T-helper 22 cell (primary cell): Measurements from ENCODE around the gene SLIT3.

Experiments used
- DNase-seq: peaks from one replicate; pipeline ENCODE4 v3.0.0-alpha.2; 2020; ENCODE audit warnings: low read depth

The SLIT3 gene

DNA sequence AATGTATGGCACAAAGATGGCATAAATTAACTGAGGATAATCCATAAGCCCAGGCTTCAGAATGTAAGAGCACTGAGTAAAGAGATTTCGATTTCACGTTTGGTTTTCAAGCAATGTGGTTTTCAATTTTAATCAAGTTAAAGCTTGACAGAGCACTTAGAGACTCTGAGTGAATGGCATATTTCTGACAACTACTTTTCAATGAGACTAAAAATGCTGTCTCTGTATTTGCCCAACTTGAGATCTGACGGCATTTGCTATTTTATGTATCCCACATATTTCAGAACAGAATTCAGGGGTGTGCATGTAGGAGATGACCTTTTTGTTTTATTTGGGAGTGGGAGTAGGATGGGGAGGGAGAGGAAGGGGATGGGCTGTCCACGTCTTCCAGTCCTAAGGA lies 441.5 kb downstream of the SLIT3 start:
- no peak for DNase-seq

DNA sequence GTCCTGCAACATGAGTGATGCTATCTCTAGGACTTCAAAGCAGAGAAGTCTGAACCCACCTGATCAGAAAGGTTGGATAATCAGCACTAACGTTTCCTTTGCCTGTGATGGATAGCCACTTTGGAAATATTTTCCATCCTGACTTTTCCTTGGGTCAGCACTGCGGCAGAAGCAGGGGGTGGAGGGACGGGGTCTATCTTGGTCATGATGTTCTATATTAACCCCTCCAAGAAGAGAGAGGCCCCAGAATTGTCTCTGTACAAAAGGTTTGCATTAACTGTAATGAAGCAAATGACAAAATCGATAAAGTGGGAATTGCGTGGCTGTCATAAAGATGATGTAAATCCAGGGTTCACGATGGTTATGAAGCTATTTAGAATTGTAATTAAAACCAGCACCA lies 441.9 kb downstream of the SLIT3 start:
- DNase-seq: no peak

DNA sequence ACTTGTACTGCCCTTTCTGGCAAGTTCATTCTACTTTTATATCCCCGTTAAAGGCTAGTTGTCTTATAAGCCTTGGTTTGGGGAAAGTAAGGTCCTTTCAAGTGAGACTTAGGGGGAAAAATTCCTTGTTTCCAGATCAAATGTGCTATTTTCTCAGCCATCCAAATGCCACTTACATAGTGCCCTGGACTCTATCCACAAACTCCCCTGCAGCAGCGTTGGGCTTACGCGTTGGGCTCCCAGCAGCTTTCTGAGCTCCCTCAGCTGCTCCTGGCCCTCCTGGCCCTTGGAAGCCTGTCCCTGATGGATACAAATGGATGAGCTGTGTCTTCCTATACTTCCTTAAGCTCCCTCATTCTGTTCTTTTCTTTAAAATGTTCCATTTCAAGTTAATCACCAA lies 442.6 kb downstream of the SLIT3 start:
- DNase-seq: no peak

DNA sequence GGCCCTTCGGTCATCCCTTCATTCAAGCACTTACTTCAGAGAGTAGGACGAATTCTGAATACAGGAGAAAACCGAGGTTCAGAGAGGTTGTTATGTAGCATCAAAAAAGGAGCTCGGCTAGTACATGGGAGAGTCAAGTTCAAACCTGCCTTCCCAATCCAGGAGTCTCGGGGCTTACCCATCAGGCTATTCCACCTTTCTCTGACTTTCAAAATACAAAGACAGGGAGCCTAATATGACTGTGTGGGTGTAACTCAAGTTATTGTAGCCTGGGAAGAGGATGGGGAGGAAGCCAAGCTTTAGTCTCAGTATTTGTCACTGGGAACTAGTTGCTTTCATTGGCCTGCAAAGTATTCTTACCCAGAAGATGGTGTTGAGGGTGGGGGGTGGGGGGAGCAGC lies 447.0 kb downstream of the SLIT3 start:
- DNase-seq: no peak

DNA sequence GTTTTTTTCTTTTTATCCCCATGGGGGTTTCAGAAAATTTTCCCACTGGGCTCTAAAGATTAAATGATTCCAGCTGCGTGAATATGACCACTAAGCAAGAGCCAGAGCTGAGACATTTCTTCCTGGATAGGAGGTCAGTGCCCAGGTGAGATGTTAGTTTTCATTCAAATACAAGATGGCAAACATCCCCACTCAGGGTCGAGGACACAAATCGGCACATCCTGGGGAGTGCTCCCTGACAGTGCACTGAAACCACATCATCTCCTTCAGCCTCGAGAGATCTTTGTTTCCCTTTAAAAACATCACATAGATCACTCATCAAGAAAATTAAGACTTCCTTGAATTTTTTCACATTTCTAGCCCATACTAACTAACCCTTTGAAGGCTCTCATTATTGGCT lies 448.6 kb downstream of the SLIT3 start:
- no peak for DNase-seq

DNA sequence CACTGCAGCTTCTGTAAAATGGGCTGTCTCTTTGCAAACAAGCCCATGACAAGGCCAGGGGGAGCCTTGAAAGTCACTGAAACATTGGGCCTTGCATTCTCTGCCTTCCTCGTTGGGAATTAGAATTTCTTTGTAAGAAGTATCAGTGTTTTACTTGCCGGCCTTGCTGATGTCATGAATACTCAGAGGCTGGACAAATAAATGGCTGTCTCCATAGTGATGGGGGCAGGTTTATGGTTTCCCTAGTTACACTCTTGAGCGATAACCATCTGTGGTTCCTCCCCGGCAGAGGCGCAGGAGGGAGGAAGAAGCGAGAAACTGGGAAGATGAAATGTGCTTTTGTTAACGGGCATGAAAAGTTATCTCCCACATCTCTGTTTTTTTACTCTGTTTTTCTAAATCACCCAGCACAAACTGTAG lies 449.0 kb downstream of the SLIT3 start:
- DNase-seq: no peak

DNA sequence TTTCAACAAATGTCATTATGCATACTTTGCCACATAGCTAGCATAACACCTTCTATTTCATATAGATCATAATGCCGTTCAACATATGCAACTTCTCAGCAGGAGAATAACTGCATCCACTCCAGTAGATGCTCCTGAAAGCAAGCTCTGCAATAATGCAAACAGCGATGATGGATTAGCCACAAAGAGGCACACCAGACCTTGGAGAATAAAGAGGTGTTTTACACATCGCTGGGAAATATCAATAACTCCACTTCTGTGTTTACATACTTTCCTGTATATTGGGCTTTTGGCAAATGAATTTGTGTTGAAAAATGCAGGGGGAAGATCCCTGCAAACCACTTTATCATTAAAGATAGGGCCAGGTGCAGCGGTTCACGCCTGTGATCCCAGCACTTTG lies 450.3 kb downstream of the SLIT3 start:
- DNase-seq: no peak

DNA sequence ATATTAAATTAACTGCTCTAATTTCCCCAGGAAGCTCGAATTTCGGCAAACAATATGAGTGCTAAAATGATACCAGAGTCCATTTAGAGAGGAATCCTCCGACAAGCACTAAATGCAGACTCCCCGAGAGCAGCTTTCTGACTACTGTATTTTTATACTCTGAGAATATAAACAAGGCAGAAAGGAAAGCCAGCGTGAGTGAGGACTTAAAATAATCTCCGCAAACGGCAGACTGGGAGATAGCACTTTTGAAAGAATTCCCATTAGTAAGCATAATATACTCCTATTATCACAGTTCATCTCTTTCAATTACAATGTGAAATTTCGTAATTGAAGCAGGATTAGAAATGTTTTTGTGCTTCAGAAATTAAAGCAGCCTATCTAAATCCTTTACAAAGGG lies 452.4 kb downstream of the SLIT3 start:
- DNase-seq: no peak

DNA sequence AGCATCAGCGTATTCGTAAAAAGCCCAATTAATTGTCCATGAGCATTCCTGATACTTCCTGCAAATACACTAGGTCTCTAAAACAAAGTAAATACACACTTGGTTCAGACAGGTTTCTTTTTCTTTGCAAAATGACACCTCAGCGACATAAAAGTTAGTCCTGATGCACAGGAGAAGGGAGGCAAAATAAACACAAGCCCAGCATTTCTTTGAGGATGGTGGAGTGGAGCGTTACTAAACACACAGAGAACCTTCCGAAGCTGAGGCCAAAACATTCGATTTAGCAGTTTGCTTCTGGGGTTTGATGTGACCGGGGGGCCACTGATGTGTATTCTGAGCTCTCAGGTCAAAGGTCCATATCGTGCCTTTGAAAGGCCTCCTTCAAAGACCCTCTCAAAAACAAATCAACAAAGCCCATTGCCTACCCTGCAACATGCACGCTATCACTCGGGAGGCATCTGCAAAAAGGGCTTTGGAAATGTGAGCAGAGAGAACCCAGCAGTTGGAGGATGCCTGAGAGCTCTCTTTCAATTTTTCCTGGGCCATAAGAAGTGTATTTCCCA lies 453.3 kb downstream of the SLIT3 start:
- DNase-seq: no peak

DNA sequence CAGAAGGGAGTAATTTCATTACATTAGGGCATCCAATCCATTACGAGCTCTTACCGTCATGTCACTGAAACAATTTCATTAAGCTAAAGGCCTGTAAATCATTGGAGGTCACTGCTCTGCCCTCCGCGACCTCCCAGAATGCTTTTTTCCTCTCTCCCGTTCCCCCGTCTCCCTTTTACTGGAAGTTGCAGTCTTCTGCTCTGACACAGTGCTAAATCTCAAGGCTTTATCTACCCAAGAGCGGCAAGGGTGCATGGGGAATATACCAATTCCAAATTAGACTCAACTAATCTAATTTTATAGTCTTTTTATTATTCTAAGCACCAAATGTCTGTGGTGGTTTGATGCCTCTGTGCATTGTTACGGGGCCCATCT lies 456.0 kb downstream of the SLIT3 start:
- no peak for DNase-seq

DNA sequence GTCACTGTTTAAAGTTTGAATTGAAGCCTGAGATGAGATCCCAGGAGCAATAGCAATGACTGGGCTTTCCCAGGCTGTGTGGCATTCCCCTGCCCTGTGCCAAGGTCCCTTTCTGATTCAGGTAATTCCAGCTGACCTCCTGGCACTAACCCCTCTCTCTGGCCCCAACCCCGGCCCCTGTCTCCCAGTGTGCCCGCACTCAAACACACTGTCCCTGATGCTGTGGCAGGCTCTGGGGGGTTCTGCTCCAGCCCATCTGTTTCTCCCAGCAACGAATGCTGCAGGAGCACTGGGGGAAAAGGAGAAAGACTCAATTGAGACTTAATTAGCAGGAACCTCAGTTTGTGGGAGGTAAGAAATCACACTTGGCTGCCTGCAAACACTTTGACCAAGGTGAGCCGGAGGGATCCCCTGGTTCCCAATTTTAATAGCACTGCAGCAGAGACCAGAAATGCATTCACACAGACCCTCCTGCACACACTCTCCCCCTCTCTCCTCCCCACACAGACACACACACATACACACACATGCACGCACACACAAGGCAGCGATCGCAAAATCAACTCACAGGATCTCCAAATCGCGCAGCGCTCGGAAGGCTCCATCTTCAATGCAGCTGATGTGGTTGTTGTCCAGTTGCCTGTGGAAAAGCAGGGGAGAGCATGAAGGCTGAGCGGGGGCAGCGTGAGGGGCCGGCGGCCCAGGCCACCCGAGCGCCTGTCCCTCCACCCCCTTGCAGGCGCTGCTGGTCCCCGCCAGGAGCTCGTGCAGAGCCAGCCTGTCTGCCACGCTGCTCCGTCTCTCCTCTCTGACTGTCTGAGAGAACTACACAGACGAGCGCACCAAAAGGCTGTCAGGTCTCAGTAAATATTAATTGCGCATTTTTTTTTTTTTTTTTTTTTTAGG lies 456.7 kb downstream of the SLIT3 start:
- DNase-seq: no peak

DNA sequence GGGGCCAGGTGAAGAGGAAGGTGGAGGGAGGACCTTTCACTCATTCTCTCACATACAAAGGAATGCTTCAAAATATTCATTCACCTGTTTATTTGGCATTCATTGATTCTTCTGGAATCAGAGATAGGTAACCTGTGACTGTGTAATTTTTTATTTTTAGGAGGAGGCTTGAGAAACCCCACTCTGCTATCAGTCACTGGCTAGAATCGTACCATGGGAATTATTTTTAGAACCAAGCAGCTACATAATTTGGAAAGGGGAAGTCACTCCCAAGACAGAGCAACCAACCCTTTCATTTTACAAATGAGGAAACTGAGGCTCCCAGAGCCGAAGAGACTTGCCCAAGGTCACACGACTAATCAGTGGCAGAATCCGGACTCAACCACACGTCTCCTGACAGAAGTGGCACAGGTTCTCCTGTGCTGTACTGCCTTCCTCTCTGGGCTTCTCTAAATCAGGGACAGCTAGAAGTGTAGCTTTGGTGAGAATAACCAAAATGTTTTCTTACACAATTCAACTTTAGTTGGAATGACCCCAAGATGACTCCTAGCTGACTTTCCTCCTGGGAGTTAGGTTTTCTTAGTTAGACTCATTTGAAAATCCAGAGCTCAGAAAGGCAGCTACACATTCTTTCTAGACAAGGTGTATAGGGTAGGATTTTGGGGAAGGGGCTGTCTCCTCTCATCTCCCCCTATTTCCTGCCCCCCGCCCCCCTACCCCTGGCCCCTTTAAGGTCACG lies 457.5 kb downstream of the SLIT3 start:
- DNase-seq: no peak

DNA sequence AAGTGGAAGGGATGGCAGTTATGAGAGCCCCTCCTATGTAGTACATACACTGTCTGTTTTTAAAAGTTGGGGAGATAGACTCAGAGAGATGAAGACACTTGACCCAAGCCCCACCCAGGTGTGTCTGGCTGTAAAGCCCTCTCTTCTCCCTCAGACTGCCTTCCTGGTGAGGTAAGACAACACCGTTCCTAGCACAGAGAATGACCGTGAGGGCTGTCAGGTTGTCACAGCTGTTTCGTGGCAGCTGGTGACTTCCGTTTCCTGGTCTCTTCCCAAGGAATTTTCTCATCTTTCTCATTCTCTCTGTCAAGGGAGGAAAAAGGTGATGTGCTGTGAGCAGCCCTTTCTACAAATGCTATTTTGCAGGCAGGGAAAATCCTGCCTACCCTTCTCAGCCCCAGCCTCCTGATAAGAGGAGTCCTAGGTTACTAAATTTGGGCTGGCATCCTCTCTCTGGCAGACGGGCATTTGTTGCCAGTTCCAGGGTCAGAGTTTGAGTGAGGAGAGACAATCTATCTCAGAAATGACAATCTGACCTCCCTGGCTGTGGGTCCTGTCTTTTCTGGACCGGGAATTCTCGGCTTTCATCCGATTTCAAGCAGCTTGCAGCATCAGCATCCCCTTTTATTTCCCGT lies 458.3 kb downstream of the SLIT3 start:
- DNase-seq: no peak

DNA sequence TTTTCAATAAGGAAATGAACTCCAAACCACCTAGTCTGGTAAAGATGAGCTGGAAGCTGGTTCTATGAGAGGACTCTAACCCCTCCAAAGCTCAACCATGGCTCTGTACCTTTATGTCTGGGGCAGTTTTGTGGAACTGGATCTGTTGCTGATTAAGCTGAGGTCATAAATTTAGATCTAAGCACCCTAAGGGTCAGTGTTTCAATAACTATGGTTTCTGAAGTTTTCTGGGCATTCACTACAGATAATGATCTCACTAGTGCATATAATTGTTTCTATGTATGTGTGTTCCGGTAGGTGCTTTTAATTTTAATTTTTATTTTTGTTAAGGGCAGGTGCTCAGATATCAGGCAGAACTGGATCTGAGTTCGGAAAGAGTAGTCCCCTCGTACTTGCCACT lies 463.1 kb downstream of the SLIT3 start:
- no peak for DNase-seq

DNA sequence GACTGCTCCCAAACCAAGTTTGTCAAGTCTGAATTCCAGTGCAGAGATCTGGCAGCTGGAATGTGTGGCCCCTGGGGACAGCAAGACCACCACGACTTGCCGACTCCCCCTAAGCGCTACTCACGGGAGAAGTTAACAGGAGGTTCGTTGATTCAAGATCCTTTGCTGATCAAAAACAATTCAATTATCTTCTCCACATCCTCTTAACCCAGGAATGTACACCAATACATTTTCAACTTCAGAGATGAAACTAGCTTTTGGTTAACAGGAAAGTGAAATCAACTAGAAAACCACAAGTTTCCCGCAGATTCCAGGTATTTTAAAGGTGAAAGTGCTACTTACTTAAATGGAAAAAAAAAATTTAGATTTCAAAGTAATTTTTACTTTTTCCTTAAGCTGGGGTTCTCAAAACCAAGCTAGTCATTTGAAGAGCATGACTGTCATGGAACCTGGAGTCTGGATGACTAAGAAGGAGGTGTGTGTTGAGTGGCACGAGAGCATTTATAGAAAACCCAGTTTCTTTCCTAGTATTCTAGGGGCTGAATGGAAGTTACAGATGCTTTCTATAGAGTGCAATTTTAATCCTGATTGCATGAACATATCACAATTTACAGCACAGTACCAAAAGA lies 464.2 kb downstream of the SLIT3 start:
- no peak for DNase-seq

DNA sequence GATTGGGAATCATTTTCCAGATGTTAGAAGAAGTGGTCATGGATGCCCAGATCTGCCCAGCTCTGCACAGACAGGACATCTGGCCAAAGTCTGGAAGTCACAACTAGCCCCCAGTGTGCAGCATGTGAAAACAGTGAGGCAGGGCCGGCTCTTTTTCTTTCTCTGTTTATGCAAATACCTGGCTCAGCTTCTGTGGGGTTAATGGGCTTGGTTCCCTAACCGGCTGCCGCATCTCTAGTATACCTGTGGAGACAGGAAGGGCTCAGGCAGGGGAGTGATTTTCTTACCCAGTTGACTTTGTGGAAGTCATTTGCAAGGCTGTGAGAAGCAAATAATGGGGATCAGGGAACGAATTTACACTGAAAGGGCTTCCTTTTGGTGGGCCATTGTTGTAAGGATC lies 467.0 kb downstream of the SLIT3 start:
- DNase-seq: no peak

DNA sequence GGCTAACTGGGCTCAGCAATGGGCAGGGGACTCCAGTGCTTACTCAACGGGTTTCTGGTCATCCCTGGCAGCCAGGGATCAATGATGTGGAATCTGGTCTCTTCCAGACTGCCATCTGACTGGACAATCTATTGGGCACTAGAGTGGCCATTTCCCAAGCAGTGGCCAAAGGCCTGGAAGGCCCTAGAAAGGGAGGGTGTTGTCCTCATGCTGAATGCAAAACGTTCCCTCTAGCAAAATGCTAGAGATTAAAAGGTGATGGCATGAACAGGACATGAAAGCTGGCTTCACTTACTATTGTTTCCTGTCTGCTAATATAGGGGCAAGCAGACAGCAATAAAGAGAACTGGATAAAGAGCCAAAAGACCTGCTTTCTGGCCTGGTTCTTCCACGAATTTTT lies 467.6 kb downstream of the SLIT3 start:
- DNase-seq: no peak

DNA sequence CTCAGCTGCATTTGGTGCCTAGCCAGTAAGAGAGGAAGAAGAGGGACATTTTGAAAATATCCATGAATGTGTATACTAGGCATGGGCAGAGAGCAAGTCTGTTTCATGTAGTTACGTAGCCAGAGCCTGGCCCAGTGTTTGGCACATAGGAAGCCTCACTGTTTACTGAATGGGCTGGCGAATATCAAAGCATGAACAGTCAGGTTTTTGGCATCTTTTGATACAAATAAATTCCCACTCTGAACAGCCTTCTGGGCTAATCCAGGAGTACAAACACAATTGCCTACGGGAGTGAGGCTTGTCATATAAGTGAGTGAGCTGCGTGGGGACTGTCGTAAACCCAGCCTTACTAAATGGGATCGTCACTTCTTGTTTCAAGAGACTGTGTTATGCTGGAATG lies 468.6 kb downstream of the SLIT3 start:
- DNase-seq: no peak

DNA sequence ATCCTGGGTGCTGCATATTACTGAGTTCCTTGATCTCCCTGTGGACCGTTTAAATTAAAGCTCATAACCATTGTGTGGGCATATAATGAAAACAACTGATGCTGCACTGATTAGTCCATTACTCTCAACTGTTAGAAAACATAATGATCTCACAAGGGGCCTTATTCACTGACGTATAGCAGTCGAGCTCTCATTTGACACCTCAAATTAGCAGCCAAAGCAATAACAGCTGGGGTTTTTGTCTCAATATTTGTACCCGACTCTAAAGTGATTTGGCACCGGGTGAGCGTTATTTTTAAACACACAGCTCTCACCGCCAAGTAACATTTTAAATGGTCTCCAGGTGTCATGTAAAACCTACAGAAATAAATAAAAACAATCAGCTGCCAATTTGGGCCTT lies 469.6 kb downstream of the SLIT3 start:
- no peak for DNase-seq

DNA sequence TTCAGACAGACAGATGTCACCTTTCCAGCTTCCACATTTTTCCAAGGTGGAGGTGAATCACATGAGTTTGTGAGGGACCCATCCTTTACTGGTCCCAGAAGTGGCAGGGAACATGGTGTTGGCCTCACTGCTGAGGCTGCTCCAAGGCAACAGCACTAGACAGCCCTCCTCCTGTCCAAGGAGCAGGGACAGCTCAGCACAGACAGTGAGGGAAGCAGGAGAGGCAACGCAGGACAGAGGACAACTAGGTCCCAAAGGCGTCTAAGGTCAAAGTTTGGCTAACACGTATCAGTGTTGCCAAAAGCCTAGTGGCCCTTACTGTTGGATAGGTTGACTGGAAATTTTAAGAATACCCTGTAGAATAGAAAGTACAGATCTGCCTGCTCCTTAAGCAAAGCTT lies 470.1 kb downstream of the SLIT3 start:
- DNase-seq: no peak

DNA sequence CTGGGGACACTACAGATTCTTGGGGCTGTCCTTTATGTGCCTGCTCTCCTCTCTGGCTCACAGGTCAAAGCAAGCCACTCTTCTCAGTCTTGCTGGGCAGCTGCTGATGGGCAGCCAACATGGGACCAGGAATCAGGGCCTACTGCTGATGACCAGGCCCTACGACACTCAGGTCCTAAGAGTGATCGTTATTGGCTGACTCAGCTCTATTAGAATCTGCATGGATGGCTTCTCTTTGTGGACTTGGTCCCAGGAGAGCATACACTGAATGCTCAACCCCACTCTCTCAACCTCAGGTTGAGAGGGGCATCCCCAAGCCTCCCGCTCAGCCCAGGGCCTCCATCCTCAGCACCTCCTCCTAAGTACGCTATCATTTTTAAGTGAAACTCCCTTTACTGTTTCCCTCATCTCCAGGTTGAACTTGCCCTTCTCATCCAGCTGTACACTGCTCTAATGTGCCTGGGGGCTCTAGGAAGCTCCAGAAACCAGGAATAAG lies 471.0 kb downstream of the SLIT3 start:
- no peak for DNase-seq

DNA sequence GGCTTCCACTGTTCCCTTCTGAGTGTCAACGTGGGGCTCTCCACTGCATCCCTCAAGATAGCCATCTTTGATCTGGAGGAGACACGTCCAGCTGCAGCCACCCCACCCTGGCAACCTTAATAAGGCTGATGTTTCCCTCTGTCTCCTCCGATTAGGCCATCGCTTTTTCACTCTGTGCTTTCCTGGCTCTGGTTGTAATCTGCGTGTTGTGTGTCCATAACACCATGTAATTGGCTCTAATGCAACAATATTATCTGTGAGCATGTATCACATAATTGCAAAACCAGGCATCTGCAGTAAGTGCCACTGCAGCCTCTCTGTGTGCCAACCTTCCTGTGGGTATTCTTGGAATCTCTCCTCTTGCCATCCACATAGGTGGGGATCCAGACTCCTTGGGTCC lies 471.9 kb downstream of the SLIT3 start:
- no peak for DNase-seq
